ENCODE results near the gene TCEAL1. TPM values are rescaled to one million over a fixed set of nuclear protein-coding genes. Genes with fewer than 3 reads are reported as not detected.

The TCEAL1 gene
- total and polyA plus RNA-seq, 2 donors (not counting 1 experiment from before 2014, with no cell fraction given) = 12.5 to 16.7 TPM

- Histone ChIP-seq H2AFZ (ENCODE audit: insufficient read depth, low read depth, low read length, poor library complexity, severe bottlenecking) (no peak overlapping the region), H3K27me3 (replicated peaks in 1 of 4; ENCODE audit: control extremely low read depth in 1 of 4, control insufficient read depth in 3 of 4, insufficient read depth in 4 of 4, low read length in 3 of 4) (no peaks in the 10 kb centered on the region), H3K27ac (ENCODE audit: low read length in 2 of 2) (no peak overlapping the region), H3K4me1 (ENCODE audit: control insufficient read depth in 2 of 2, insufficient read depth in 2 of 2, low read length in 2 of 2) (no peaks in the 10 kb centered on the region), H3K9me3 (ENCODE audit: control extremely low read depth in 1 of 3, control insufficient read depth in 2 of 3, insufficient read depth in 1 of 3, low read length in 2 of 3) (no peaks in the 10 kb centered on the region), H3K4me2 (replicated peaks; ENCODE audit: low read depth, low read length, poor library complexity, severe bottlenecking) (no peak overlapping the region), H3K79me2 (ENCODE audit: control insufficient read depth, insufficient read depth, low read length) (no peaks in the 10 kb centered on the region), H3K9ac (ENCODE audit: low read length) (no peak overlapping the region), H3K36me3 (replicated peaks in 1 of 2; ENCODE audit: control extremely low read depth in 1 of 2, control insufficient read depth in 1 of 2, extremely low read depth in 1 of 2, insufficient read depth in 2 of 2, low read length in 1 of 2) (no peaks in the 10 kb centered on the region), H3K4me3 (ENCODE audit: control extremely low read depth in 1 of 5, extremely low read depth in 1 of 5, insufficient read depth in 1 of 5, low read depth in 2 of 5, low read length in 4 of 5) (no peak overlapping the region), H4K20me1 (ENCODE audit: control insufficient read depth, insufficient read depth, low read length, poor library complexity, severe bottlenecking) (no peaks in the 10 kb centered on the region)
- H3K27me3 Mint-ChIP-seq = no peaks in the 10 kb centered on the region
- H3K4me1 Mint-ChIP-seq = no peaks in the 10 kb centered on the region
- no peak for ATAC-seq (ENCODE audit: low read depth)
- H3K9me3 Mint-ChIP-seq (ENCODE audit: insufficient read depth) = no peaks in the 10 kb centered on the region
- no peak overlapping the region for H3K4me3 Mint-ChIP-seq
- no peak overlapping the region for H3K27ac Mint-ChIP-seq
- TF ChIP-seq CTCF (IDR thresholded peaks at IDR 0.05) (no peak), EZH2 (IDR thresholded peaks at IDR 0.05; ENCODE audit: borderline replicate concordance, insufficient read depth, low read depth, low read length, poor library complexity, severe bottlenecking) (no peak)
- CTCF ChIA-PET = no interaction called here
- no peak for DNase-seq
- POLR2A ChIA-PET = no interaction called here
- intact Hi-C loops (cut with micrococcal nuclease) = no loop called here
Measured at GRCh38 chrX:103615781-103616371, 12.9 kb upstream of the TCEAL1 start.

- Histone ChIP-seq H3K4me3 (ENCODE audit: control extremely low read depth in 1 of 5, extremely low read depth in 1 of 5, insufficient read depth in 1 of 5, low read depth in 2 of 5, low read length in 4 of 5) (no peak overlapping the region), H3K9ac (ENCODE audit: low read length) (no peak overlapping the region), H3K27me3 (replicated peaks in 1 of 4; ENCODE audit: control extremely low read depth in 1 of 4, control insufficient read depth in 3 of 4, insufficient read depth in 4 of 4, low read length in 3 of 4) (no peaks in the 10 kb centered on the region), H3K36me3 (replicated peaks in 1 of 2; ENCODE audit: control extremely low read depth in 1 of 2, control insufficient read depth in 1 of 2, extremely low read depth in 1 of 2, insufficient read depth in 2 of 2, low read length in 1 of 2) (no peaks in the 10 kb centered on the region), H3K4me1 (ENCODE audit: control insufficient read depth in 2 of 2, insufficient read depth in 2 of 2, low read length in 2 of 2) (no peaks in the 10 kb centered on the region), H3K4me2 (replicated peaks; ENCODE audit: low read depth, low read length, poor library complexity, severe bottlenecking) (no peak overlapping the region), H2AFZ (ENCODE audit: insufficient read depth, low read depth, low read length, poor library complexity, severe bottlenecking) (no peak overlapping the region), H4K20me1 (ENCODE audit: control insufficient read depth, insufficient read depth, low read length, poor library complexity, severe bottlenecking) (no peaks in the 10 kb centered on the region), H3K27ac (ENCODE audit: low read length in 2 of 2) (no peak overlapping the region), H3K79me2 (ENCODE audit: control insufficient read depth, insufficient read depth, low read length) (no peaks in the 10 kb centered on the region), H3K9me3 (ENCODE audit: control extremely low read depth in 1 of 3, control insufficient read depth in 2 of 3, insufficient read depth in 1 of 3, low read length in 2 of 3) (no peaks in the 10 kb centered on the region)
- H3K27me3 Mint-ChIP-seq = no peaks in the 10 kb centered on the region
- intact Hi-C loops (cut with micrococcal nuclease) = no loop called here
- no peak overlapping the region for H3K4me3 Mint-ChIP-seq
- no CpG with 5 or more reads among the region's 1 CpG for WGBS (ENCODE audit: insufficient coverage)
- ATAC-seq (ENCODE audit: low read depth) = no peak
- ChIA-PET CTCF (no interaction called here), POLR2A (no interaction called here)
- no peaks in the 10 kb centered on the region for H3K4me1 Mint-ChIP-seq
- H3K9me3 Mint-ChIP-seq (ENCODE audit: insufficient read depth) = no peaks in the 10 kb centered on the region
- H3K27ac Mint-ChIP-seq = no peak overlapping the region
- no peak for DNase-seq
- TF ChIP-seq CTCF (IDR thresholded peaks at IDR 0.05) (no peak), EZH2 (IDR thresholded peaks at IDR 0.05; ENCODE audit: borderline replicate concordance, insufficient read depth, low read depth, low read length, poor library complexity, severe bottlenecking) (no peak)
Measured at GRCh38 chrX:103616676-103617186, 12.0 kb upstream of the TCEAL1 start.
